HEK293 (cell line): ENCODE measurements around the gene TTC1.

Source experiments
- CTCF ChIA-PET: fragments of 350-600 bp; formaldehyde crosslinking; extraction: SDS; loops from one replicate; lab custom pipeline; 2021; ENCODE audit warnings: antibody characterized with exemption; lab: Yijun Ruan, JAX
- POLR2A ChIA-PET: fragments of 300-600 bp; formaldehyde crosslinking; extraction: SDS; loops from one replicate; lab custom pipeline; 2020; ENCODE audit warnings: antibody characterized with exemption, inconsistent platforms; lab: Yijun Ruan, JAX
- H3K27ac ChIP-seq: fragments of 200-500 bp; sonication (Bioruptor generic); 2 replicates; pipeline ENCODE4 v1.5.1; 2014; ENCODE audit warnings: low read depth, low read length, control low read depth, inconsistent platforms; ENCODE audit errors: extremely low read depth
- H3K36me3 ChIP-seq, 2 experiments: fragments of 200-500 bp in 1 of 2; sonication (Bioruptor generic) in 1 of 2; 1 replicate in 1 of 2; 2 replicates in 1 of 2; pipeline ENCODE4 v1.5.1; 2014 to 2017; ENCODE audit warnings: inconsistent platforms in 2 of 2, low read length in 2 of 2; ENCODE audit not compliant: control insufficient read depth in 2 of 2, insufficient read depth in 1 of 2
- H3K4me1 ChIP-seq: fragments of 200-500 bp; sonication (Bioruptor generic); 2 replicates; pipeline ENCODE4 v1.5.1; 2014; ENCODE audit warnings: mild to moderate bottlenecking, low read length, inconsistent platforms; ENCODE audit not compliant: control insufficient read depth, insufficient read depth
- H3K4me3 ChIP-seq: 2 replicates; pipeline ENCODE4 v1.5.1; 2011; ENCODE audit warnings: low read depth, mild to moderate bottlenecking, control low read depth, low read length, moderate library complexity
- H3K9me3 ChIP-seq: fragments of 200-500 bp; sonication (Bioruptor generic); 2 replicates; pipeline ENCODE4 v1.5.1; 2014; ENCODE audit warnings: low read depth, low read length, inconsistent platforms; ENCODE audit not compliant: control insufficient read depth, insufficient read depth
- BCL11A ChIP-seq: fragments of 450-650 bp; formaldehyde crosslinking; IDR thresholded peaks from 2 replicates; pipeline ENCODE4 v1.5.1; 2016; ENCODE audit warnings: low read depth, missing biosample characterization, missing genetic modification characterization
- GFI1B ChIP-seq: fragments of 450-650 bp; formaldehyde crosslinking; IDR thresholded peaks from 2 replicates; pipeline ENCODE4 v1.5.1; 2016; ENCODE audit warnings: missing biosample characterization, missing genetic modification characterization
- HOXC10 ChIP-seq: sonication (generic); formaldehyde crosslinking; IDR thresholded peaks from 2 replicates; pipeline ENCODE4 v1.8.1; 2023; ENCODE audit warnings: mild to moderate bottlenecking, missing genetic modification reagents
- MEIS1 ChIP-seq: sonication (generic); formaldehyde crosslinking; IDR thresholded peaks from 2 replicates; pipeline ENCODE4 v1.8.1; 2022; ENCODE audit warnings: missing genetic modification reagents, mild to moderate bottlenecking, borderline replicate concordance
- OVOL3 ChIP-seq: fragments of 450-650 bp; formaldehyde crosslinking; IDR thresholded peaks from 2 replicates; pipeline ENCODE4 v1.5.1; 2016; ENCODE audit warnings: missing biosample characterization, missing genetic modification characterization
- SETDB1 ChIP-seq: IDR thresholded peaks from one replicate; pipeline ENCODE4 v1.6.1; 2017; ENCODE audit warnings: mild to moderate bottlenecking, low read length, moderate library complexity, mixed read lengths; ENCODE audit not compliant: insufficient read length
- ZBTB48 ChIP-seq: fragments of 450-650 bp; formaldehyde crosslinking; IDR thresholded peaks from 2 replicates; pipeline ENCODE4 v1.5.1; 2016; ENCODE audit warnings: missing biosample characterization, missing genetic modification characterization
- ZBTB7A ChIP-seq: fragments of 450-650 bp; formaldehyde crosslinking; IDR thresholded peaks from 2 replicates; pipeline ENCODE4 v1.5.1; 2016; ENCODE audit warnings: low read depth, missing biosample characterization, missing genetic modification characterization
- ZNF140 ChIP-seq: fragments of 450-650 bp; formaldehyde crosslinking; IDR thresholded peaks from 2 replicates; pipeline ENCODE4 v1.5.1; 2016; ENCODE audit warnings: missing biosample characterization, missing genetic modification characterization
- ZNF2 ChIP-seq: fragments of 450-650 bp; formaldehyde crosslinking; IDR thresholded peaks from 2 replicates; pipeline ENCODE4 v1.5.1; 2016; ENCODE audit warnings: missing biosample characterization, missing genetic modification characterization
- ZNF311 ChIP-seq: fragments of 450-650 bp; formaldehyde crosslinking; IDR thresholded peaks from 2 replicates; pipeline ENCODE4 v1.5.1; 2017; ENCODE audit warnings: missing biosample characterization, missing genetic modification characterization, borderline replicate concordance
- ZNF350 ChIP-seq: fragments of 450-650 bp; formaldehyde crosslinking; IDR thresholded peaks from 2 replicates; pipeline ENCODE4 v1.5.0; 2017; ENCODE audit warnings: missing biosample characterization, mild to moderate bottlenecking, missing genetic modification characterization
- ZNF354C ChIP-seq: fragments of 450-650 bp; formaldehyde crosslinking; IDR thresholded peaks from 2 replicates; pipeline ENCODE4 v1.5.1; 2016; ENCODE audit warnings: missing biosample characterization, missing genetic modification characterization, low read depth, borderline replicate concordance
- ZNF391 ChIP-seq: fragments of 450-650 bp; formaldehyde crosslinking; IDR thresholded peaks from 2 replicates; pipeline ENCODE4 v1.5.1; 2016; ENCODE audit warnings: low read depth, missing biosample characterization, missing genetic modification characterization, borderline replicate concordance
- ZNF426 ChIP-seq: fragments of 450-650 bp; formaldehyde crosslinking; IDR thresholded peaks from 2 replicates; pipeline ENCODE4 v1.5.1; 2017; ENCODE audit warnings: missing biosample characterization, missing genetic modification characterization, mild to moderate bottlenecking, inconsistent platforms, moderate library complexity
- ZNF555 ChIP-seq: fragments of 450-650 bp; formaldehyde crosslinking; conservative IDR thresholded peaks from 2 replicates; pipeline ENCODE4 v1.5.1; 2017; ENCODE audit warnings: missing biosample characterization, mild to moderate bottlenecking, missing genetic modification characterization, inconsistent platforms
- ZNF596 ChIP-seq: fragments of 450-650 bp; IDR thresholded peaks from 2 replicates; pipeline ENCODE4 v1.5.0; 2018; ENCODE audit warnings: missing biosample characterization, mild to moderate bottlenecking, missing genetic modification characterization, moderate library complexity
- ZNF658 ChIP-seq: fragments of 450-650 bp; formaldehyde crosslinking; IDR thresholded peaks from 2 replicates; pipeline ENCODE4; 2016; ENCODE audit warnings: missing biosample characterization, missing genetic modification characterization
- ZNF664 ChIP-seq: fragments of 450-650 bp; formaldehyde crosslinking; IDR thresholded peaks from 2 replicates; pipeline ENCODE4 v1.5.1; 2016; ENCODE audit warnings: missing biosample characterization, missing genetic modification characterization
- ZSCAN23 ChIP-seq: fragments of 450-650 bp; formaldehyde crosslinking; IDR thresholded peaks from 2 replicates; pipeline ENCODE4 v1.5.1; 2016; ENCODE audit warnings: missing biosample characterization, missing genetic modification characterization
- TF ChIP-seq, protein P1 (sequence below): IDR thresholded peaks from 2 replicates; pipeline ENCODE4 v1.6.1; 2011; ENCODE audit warnings: mild to moderate bottlenecking, low read depth, low read length, borderline replicate concordance
- TF ChIP-seq, protein P2 (sequence below): fragments of 450-650 bp; formaldehyde crosslinking; IDR thresholded peaks from 2 replicates; pipeline ENCODE4 v1.5.1; 2016; ENCODE audit warnings: missing biosample characterization, missing genetic modification characterization, low read depth
- TF ChIP-seq, protein P3 (sequence below): fragments of 450-650 bp; formaldehyde crosslinking; IDR thresholded peaks from 2 replicates; pipeline ENCODE4 v1.5.1; 2016; ENCODE audit warnings: missing biosample characterization, missing genetic modification characterization
- TF ChIP-seq, protein P4 (sequence below): fragments of 450-650 bp; formaldehyde crosslinking; IDR thresholded peaks from 2 replicates; pipeline ENCODE4 v1.5.1; 2017; ENCODE audit warnings: missing biosample characterization, missing genetic modification characterization
- TF ChIP-seq, protein P5 (sequence below): fragments of 450-650 bp; formaldehyde crosslinking; IDR thresholded peaks from 2 replicates; pipeline ENCODE4 v1.5.1; 2017; ENCODE audit warnings: missing biosample characterization, missing genetic modification characterization
- TF ChIP-seq, protein P6 (sequence below): fragments of 450-650 bp; formaldehyde crosslinking; IDR thresholded peaks from 2 replicates; pipeline ENCODE4 v1.5.1; 2016; ENCODE audit warnings: missing biosample characterization, missing genetic modification characterization, low read depth

Gene TTC1

DNA sequence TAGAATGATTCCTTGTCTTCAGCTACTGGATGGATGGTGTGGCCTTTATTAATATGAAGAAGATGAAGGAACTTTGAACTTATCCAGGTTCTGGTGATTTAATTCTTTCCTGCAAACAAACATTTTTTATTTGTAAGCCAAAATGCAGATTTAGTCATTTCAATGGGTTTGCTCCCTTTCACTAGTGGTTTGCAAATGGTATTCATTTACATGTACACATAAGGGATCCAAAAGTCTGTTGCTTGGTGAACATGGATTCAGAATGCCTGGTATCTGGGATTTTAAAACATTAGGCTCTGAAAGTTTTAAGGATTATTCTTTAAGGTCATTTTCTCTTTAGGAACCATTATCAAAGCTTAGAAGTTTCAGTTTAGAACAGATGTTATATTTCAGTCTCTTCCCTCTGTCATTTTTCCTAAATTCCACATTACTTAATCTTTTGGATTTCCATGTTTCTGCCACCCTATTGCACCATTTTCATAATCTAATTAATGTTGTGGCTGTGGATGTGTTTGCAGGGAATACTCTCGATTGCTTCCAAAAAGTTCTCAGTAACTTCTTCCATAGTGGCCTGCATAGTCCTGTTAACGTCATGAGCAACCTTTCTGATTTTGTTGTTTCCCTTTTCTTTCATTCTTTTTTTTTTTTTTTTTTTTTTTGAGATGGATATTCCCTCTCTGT lies 10.1 kb downstream of the TTC1 start:
- TF ChIP-seq ZNF555 (tag by site-specific recombination): no peak
- no peak for TF ChIP-seq ZNF658
- TF ChIP-seq, protein P1, sequence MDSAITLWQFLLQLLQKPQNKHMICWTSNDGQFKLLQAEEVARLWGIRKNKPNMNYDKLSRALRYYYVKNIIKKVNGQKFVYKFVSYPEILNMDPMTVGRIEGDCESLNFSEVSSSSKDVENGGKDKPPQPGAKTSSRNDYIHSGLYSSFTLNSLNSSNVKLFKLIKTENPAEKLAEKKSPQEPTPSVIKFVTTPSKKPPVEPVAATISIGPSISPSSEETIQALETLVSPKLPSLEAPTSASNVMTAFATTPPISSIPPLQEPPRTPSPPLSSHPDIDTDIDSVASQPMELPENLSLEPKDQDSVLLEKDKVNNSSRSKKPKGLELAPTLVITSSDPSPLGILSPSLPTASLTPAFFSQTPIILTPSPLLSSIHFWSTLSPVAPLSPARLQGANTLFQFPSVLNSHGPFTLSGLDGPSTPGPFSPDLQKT: no peak
- no peak for TF ChIP-seq ZNF2 (tag by site-specific recombination)
- TF ChIP-seq ZNF311 (tag by site-specific recombination): no peak
- TF ChIP-seq ZNF391: no peak
- no peak for TF ChIP-seq ZNF664 (tag by site-specific recombination)
- no peak for TF ChIP-seq SETDB1
- TF ChIP-seq, protein P2, sequence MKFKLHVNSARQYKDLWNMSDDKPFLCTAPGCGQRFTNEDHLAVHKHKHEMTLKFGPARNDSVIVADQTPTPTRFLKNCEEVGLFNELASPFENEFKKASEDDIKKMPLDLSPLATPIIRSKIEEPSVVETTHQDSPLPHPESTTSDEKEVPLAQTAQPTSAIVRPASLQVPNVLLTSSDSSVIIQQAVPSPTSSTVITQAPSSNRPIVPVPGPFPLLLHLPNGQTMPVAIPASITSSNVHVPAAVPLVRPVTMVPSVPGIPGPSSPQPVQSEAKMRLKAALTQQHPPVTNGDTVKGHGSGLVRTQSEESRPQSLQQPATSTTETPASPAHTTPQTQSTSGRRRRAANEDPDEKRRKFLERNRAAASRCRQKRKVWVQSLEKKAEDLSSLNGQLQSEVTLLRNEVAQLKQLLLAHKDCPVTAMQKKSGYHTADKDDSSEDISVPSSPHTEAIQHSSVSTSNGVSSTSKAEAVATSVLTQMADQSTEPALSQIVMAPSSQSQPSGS: no peak
- TF ChIP-seq ZNF354C (tag by site-specific recombination): no peak
- TF ChIP-seq, protein P3, sequence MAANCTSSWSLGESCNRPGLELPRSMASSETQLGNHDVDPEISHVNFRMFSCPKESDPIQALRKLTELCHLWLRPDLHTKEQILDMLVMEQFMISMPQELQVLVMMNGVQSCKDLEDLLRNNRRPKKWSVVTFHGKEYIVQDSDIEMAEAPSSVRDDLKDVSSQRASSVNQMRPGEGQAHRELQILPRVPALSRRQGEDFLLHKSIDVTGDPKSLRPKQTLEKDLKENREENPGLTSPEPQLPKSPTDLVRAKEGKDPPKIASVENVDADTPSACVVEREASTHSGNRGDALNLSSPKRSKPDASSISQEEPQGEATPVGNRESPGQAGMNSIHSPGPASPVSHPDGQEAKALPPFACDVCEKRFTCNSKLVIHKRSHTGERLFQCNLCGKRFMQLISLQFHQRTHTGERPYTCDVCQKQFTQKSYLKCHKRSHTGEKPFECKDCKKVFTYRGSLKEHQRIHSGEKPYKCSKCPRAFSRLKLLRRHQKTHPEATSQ (tag by site-specific recombination): no peak
- no peak for TF ChIP-seq HOXC10 (CRISPR knock-in tag)
- TF ChIP-seq, protein P4, sequence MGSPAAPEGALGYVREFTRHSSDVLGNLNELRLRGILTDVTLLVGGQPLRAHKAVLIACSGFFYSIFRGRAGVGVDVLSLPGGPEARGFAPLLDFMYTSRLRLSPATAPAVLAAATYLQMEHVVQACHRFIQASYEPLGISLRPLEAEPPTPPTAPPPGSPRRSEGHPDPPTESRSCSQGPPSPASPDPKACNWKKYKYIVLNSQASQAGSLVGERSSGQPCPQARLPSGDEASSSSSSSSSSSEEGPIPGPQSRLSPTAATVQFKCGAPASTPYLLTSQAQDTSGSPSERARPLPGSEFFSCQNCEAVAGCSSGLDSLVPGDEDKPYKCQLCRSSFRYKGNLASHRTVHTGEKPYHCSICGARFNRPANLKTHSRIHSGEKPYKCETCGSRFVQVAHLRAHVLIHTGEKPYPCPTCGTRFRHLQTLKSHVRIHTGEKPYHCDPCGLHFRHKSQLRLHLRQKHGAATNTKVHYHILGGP: no peak
- no peak for TF ChIP-seq GFI1B (tag by site-specific recombination)
- TF ChIP-seq ZNF350: no peak
- no peak for TF ChIP-seq MEIS1
- TF ChIP-seq ZBTB7A (tag by site-specific recombination): no peak
- TF ChIP-seq ZNF596 (tag by site-specific recombination): no peak
- H3K36me3 ChIP-seq: peaks cover 25 to 61% of the 10 kb centered on the region in 2 experiments
- POLR2A ChIA-PET: no interaction called here
- no peaks in the 10 kb centered on the region for H3K9me3 ChIP-seq
- H3K27ac ChIP-seq: no peak overlapping the region
- no peak overlapping the region for H3K4me3 ChIP-seq
- H3K4me1 ChIP-seq: 0 out of 2 replicates have a peak, but pooled peaks cover 9% of the 10 kb centered on the region
- CTCF ChIA-PET: interaction anchor here (1.1 to 3.8 kb wide), 2 partner anchors 325 to 372 kb away, joined by 3 to 66 read pairs; no protein-coding TSS in a partner anchor

DNA sequence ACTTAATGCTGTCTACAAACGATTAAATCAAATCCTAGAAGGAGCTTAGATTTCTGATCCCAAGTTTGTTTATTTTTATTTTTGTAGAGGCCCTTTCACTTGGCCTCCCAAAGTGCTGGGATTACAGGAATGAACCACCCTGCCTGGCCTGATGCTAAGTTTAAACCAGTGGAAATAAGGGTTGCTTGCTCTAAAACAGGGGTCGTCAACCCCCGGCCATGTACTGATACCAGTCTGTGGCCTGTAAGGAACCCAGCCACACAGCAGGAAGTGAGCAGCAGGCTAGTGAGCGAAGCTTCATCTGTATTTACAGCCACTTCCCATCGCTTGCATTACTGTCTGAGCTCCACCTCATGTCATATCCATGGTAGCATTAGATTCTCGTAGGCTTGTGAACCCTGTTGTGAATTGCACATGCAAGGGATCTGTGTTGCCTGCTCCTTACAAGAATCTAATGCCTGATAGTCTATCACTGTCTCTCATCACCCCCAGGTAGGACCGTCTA lies 11.4 kb downstream of the TTC1 start:
- peaks cover 25 to 59% of the 10 kb centered on the region in 2 experiments for H3K36me3 ChIP-seq
- ChIA-PET CTCF (interaction anchor here (0.7 to 3.8 kb wide), 8 partner anchors 12 to 575 kb away, joined by 3 to 66 read pairs (median 4); partner anchors contain the start of gene TTC1), POLR2A (no interaction called here)
- H3K9me3 ChIP-seq: no peaks in the 10 kb centered on the region
- 0 out of 2 replicates have a peak, but pooled peaks cover 9% of the 10 kb centered on the region for H3K4me1 ChIP-seq
- H3K4me3 ChIP-seq: no peak overlapping the region
- H3K27ac ChIP-seq: no peak overlapping the region
- TF ChIP-seq ZNF426 (tag by site-specific recombination): no peak
- no peak for TF ChIP-seq ZNF140
- TF ChIP-seq OVOL3 (tag by site-specific recombination): no peak
- no peak for TF ChIP-seq BCL11A (tag by site-specific recombination)
- no peak for TF ChIP-seq ZSCAN23 (tag by site-specific recombination)
- TF ChIP-seq, protein P5, sequence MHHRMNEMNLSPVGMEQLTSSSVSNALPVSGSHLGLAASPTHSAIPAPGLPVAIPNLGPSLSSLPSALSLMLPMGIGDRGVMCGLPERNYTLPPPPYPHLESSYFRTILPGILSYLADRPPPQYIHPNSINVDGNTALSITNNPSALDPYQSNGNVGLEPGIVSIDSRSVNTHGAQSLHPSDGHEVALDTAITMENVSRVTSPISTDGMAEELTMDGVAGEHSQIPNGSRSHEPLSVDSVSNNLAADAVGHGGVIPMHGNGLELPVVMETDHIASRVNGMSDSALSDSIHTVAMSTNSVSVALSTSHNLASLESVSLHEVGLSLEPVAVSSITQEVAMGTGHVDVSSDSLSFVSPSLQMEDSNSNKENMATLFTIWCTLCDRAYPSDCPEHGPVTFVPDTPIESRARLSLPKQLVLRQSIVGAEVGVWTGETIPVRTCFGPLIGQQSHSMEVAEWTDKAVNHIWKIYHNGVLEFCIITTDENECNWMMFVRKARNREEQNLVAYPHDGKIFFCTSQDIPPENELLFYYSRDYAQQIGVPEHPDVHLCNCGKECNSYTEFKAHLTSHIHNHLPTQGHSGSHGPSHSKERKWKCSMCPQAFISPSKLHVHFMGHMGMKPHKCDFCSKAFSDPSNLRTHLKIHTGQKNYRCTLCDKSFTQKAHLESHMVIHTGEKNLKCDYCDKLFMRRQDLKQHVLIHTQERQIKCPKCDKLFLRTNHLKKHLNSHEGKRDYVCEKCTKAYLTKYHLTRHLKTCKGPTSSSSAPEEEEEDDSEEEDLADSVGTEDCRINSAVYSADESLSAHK (tag by site-specific recombination): no peak
- TF ChIP-seq, protein P6, sequence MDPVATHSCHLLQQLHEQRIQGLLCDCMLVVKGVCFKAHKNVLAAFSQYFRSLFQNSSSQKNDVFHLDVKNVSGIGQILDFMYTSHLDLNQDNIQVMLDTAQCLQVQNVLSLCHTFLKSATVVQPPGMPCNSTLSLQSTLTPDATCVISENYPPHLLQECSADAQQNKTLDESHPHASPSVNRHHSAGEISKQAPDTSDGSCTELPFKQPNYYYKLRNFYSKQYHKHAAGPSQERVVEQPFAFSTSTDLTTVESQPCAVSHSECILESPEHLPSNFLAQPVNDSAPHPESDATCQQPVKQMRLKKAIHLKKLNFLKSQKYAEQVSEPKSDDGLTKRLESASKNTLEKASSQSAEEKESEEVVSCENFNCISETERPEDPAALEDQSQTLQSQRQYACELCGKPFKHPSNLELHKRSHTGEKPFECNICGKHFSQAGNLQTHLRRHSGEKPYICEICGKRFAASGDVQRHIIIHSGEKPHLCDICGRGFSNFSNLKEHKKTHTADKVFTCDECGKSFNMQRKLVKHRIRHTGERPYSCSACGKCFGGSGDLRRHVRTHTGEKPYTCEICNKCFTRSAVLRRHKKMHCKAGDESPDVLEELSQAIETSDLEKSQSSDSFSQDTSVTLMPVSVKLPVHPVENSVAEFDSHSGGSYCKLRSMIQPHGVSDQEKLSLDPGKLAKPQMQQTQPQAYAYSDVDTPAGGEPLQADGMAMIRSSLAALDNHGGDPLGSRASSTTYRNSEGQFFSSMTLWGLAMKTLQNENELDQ (tag by site-specific recombination): no peak
- no peak for TF ChIP-seq ZBTB48 (tag by site-specific recombination)
